HS-5 (cell line): ENCODE results near the gene COL11A2.
"Not testable (repeated sequence)": the region's sequence is repeated elsewhere in the genome, so short reads cannot be mapped to it uniquely, and the experiment has no call there.

Experiments
- DNase-seq: peaks from one replicate; pipeline ENCODE4 v3.0.0-alpha.2; 2012; ENCODE audit warnings: low read depth

Gene COL11A2

DNA sequence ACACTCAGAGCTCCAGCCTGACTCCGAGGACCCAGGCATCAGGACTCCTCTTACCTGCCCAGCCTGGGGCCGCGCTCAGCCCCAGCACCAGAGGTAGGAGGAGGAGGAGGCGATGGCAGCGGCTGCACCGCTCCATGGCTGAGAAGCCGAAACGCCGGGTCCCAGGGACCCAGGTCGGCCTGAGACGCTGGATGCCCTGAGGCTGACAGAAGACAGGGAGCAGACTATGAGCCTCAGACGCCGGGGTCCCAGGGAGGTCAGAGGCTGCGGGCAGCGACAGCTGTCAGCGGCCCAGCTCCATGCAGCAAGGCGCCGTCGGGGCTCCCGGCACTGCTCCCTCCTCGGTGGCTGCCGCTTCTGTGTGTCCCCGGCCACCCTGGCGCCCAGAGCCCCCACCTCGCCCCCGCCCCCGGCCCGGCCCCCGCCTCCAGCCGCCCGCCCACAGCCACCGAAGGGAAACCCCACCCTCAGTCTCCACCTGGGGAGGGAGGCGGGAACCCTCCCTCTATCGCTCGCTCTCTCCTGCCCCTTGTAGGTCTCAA lies at the start of gene COL11A2:
Gene COL11A2, minus strand, starts transcription at position 363 of the 542 bp plus-strand sequence. Its CDS starts 227 bp downstream, at position 136.
- DNase-seq, result no peak

DNA sequence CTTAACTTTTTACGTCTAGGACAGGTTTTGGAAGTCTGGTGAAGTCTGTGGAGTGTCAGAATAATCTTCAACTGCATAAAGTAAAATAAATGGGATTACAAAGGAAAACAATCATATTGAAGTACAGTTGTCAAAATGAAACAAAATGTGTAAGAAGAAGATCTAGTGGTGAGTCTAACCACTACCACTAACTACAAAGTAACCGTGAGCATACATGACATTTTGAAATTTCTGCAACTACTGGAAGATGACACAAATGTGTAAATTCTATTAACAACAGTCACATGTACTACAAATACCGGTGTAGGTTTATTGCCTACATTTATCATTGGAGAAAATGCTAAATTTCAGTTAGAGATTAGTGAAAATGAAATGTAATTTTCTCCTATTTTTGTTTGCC lies 49.7 kb upstream of the COL11A2 start:
- DNase-seq, result no peak

DNA sequence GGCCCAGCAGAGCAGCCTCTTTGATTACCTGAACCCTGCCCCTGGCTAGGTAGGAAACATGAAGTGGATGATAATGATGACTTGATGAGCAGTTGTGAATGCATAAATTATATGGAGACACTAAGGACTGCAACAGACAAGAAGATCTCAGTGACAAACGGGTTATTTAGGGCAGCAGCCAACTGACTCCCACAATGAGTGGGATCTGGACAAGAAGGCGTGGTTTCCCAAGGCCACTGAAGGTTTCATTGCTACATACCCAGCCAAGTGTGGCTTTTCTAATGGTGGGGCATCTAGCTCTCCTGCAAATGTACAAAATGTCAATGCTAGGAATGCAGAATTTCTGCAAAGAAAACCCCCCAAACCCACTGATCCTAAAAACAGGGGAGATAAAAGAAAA lies 45.5 kb upstream of the COL11A2 start:
- DNase-seq, result no peak

DNA sequence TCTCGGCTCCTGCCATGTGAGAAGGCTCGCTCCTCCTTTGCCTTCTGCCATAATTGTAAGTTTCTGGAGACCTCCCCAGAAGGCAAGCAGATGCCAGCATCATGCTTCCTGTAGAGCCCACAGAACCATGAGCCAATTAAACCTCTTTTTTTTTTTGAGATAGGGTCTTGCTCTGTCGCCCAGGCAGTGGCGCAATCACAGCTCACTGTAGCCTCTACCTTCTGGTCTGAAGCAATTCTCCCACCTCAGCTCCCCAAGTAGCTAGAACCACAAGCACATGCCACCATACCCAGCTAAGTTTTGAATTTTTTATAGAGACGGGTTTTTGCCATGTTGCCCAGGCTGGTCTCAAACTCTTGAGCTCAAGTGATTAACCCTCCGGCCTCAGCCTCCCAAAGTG lies 44.6 kb upstream of the COL11A2 start:
- DNase-seq, result no peak

DNA sequence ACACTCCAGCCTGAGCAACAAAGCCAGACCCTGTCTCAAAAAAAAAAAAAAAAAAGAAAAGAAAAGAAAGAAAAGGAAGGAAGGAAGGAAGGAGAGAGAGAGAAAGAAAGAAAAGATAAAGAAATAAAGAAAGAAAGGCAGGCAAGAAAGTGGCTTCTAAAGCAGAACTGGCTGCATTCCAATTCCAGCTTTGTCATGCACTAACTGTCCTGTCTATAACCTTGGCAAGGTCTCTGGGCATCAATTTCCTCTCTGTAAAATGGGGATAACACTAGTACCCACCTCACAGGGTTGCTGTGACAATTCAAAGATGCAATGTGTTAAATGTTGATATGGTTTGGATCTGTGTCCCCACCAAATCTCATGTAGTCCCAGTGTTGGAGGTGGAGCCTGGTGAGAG lies 44.1 kb upstream of the COL11A2 start:
- DNase-seq, result no peak

DNA sequence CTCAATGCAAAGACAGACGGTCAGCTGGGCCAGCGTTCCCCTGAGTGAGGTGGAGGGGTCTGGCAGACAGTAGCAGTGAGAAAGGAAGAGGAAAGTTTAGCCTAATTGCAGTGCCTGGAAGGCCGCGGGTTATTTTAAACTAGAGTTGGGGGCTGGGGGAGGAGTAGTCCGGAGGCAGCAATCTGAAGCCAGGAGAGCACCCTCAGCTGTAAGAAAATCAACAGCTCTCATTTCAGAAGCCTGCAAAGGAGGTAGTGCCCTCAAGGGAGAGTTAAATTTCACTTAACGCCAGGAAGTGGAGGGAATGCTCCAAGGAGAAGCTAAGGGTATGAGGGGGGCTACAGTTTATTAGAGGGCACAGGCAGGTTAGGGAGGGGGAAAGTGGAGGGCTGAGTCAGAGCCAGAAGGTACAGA lies 43.0 kb upstream of the COL11A2 start:
- no peak for DNase-seq

DNA sequence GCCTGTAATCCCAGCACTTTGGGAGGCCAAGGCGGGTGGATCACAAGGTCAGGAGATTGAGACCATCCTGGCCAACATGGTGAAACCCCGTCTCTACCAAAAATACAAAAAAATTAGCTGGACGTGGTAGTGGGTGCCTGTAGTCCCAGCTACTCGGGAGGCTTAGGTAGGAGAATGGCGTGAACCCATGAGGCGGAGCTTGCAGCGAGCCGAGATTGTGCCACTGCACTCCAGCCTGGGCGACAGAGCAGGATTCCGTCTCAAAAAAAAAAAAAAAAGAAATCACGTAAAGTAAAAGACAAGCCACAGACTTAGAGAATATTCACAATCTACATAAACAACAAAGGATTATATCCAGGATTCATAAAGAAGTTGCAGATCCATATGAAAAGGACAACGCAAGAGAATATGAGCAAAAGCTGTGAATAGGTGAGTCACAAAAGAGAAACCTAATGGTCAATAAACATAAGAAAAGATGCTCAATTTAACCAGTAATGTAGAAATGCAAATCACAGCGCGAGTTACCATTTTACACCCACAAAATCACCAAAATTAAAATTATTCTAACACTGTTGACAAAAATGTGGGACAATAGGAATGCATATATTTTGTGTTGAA lies 34.3 kb upstream of the COL11A2 start:
- DNase-seq, result not testable (repeated sequence)

DNA sequence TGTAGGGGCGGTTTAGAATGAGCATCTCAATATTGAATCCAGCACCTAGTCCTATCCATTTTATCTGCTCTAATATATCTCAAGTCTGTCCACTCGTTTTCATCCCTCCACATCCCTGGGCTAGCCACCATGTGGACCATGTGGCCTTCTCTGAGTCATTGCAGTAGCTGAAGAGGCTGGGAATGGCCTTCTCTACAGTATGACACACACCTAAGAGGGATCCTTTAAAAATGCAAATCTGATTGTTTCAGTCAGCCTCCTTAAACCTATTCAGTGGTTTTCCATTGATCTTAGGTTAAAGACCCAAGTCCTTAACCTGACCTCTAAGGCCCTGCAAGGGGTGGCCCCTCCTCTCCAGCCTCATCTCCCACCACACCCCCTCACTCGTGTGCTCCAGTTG lies 25.4 kb upstream of the COL11A2 start:
- DNase-seq, result no peak

DNA sequence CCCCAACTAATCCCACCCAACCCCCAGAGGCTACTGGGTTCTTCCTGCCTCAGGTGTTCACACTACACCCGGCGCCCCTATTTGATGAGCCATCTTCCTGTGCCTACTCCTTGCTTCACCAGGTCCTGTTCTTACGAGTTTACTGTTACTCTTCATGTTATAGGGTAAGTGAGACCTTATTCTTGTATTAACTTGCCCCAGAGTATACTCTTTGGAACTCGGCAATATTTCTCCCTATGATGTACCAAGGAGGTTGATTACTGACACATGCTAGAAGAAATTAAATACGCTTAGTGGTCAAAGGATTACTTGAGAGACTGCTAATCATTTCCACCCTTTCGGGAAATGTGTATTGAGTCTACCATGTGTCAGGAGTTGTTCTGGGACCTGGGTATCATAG lies 25.0 kb upstream of the COL11A2 start:
- no peak for DNase-seq

DNA sequence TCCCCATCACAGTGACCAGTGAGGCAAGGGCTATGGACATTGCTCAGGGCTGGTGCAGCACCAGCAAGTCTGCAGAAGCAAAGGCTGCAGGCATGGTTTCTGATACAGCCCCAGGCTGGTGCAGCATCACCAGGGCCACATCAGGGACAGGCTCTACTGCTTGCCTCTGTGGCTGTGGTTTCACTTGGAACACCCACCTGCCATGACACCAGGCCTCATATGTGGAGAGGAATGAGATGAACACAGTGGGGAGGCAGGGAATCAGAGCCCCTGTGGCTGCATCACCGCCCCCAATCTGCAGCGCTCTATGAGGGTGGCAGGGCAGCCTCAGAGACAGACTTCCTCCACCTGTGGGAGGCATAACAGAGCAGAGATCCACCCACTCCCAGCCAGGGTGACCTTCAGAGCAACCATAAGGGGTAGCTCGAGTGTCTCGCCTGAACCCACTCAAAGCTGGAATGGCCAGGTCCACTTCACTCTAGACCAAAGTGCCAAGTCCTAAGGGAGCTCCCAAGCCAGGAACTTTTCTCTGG lies 23.9 kb upstream of the COL11A2 start:
- DNase-seq, result no peak

DNA sequence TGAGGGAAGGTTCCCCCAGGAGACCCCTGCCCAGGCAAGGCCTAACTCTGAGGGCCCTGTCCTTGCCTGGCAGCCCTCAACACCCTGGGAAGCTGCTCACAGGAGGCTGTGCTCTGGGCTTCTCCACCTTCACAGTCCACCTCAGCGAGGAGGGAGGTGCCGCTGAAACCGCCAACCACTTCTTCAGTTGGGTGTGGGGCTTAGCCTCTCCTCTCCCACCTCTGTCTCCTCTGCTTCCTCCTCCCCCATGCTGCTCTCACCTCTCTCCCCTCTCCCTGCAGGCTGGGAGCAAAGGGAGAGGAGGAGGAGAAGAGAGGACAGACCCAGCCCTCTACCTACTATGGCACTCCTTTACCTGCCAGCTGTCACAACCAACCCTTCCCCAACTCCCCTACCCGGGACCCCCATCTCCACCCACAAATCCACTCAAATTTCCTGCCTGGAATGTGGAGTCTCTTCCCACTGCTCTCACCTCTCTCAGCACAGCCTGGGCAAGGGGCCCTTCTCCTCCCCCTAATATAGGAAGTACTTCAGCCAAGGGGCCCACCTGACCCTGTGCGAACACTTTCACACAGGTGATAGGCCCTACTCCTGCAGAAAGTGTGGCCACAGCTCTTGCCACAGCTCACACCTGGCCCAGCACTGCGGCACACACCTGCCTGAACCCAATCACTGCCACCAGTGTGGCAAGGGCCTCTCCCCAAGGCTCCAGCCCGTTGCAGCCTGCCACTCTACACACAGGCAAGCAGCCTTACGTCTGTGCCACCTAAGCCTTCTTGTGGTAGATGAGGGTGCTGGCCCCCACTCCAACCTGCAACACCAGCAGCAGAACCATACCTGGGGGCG lies 23.2 kb upstream of the COL11A2 start:
- no peak for DNase-seq

DNA sequence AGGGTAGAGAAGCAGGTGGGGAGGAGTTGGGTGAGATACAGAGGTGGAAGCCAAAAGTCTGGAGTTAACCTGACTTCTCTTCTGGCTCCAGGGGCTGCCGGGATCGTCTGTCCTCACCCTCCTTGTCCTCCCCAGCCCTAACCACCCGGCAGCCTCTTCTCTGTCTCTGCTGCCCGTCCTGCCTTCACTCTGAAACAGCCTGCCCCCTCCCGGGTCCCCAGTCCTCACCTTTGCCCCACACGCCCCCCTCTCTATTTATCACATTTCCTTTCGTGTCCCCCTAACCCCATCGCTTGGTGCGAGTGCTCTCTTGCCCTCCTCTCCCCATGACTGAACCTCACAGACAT lies 21.7 kb upstream of the COL11A2 start:
- no peak for DNase-seq

DNA sequence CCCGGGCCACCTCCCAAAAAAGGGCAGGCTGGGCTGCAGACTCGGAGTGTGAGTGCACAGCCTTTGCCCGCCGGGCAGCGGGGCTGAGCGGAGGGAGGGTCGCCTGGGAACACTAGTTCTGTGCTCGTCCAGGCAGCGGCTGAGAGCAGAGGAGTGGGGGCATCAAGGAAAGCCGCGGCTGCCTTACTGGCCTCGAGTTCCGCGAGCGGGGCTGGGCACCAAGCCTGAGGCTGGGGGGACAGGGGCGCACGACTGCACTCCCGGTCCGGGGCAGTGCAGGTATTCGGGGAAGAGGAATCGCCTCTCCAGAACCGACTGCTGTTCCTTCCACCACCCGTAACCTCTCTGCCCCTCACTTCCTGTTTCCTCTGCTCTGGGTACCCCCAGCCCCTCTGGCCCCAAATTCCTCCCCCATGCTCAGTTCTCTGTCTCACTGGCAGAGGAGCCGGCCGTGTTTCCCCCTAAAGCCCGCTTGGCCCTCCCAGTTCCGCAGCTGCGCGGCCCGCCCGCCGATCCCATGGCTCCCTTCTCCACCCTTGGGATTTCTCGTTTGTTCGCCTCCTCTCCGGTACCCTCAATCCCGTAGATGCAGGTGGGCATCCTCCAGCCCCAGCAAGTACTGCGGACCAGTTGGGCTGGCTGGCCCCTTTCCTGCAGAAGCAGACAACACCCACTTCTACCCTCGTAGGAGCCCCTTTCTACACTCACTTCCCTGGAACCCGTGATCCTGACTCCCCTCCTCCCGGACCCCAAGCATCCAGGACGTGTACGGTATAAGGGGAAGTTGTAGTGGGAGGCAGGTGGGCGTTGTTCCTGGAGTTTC lies 21.1 kb upstream of the COL11A2 start:
- DNase-seq, result no peak

DNA sequence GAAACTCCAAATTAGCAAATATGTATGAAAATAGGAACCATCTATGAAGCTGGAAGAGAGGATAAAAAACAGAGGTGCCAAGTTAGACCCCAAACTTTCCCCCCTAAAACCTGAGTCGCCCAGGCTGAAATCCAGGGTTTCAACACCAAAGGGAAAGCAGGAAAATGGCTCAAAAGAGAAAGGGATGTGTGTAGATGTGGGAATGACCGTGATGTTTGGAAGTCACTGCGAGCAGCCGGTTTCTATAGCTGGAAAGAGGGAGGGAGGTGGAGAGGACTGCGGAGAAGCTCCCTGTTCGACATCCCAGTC lies 20.5 kb upstream of the COL11A2 start:
- no peak for DNase-seq

DNA sequence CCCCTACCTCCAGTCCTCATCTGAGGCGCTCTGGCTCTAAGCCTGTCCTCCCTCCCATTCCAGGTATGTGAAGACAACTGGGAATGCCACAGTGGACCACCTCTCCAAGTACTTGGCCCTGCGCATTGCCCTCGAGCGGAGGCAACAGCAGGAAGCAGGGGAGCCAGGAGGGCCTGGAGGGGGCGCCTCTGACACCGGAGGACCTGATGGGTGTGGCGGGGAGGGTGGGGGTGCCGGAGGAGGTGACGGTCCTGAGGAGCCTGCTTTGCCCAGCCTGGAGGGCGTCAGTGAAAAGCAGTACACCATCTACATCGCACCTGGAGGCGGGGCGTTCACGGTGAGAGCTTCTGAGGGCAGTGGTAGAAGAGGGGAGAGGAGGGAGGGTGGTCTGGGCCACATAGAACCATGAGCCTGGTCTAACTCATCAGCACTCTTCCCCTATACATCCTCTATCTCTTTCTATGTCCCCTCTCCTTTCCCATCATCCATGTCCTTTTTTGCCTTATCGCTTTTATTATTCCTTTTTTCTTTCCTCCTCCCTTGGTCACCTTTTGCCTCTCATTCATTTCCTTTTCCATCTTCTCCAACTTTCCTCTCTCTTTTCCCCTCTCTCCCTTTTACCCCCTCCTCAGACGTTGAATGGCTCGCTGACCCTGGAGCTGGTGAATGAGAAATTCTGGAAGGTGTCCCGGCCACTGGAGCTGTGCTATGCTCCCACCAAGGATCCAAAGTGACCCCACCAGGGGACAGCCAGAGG lies 19.6 kb upstream of the COL11A2 start:
- no peak for DNase-seq

DNA sequence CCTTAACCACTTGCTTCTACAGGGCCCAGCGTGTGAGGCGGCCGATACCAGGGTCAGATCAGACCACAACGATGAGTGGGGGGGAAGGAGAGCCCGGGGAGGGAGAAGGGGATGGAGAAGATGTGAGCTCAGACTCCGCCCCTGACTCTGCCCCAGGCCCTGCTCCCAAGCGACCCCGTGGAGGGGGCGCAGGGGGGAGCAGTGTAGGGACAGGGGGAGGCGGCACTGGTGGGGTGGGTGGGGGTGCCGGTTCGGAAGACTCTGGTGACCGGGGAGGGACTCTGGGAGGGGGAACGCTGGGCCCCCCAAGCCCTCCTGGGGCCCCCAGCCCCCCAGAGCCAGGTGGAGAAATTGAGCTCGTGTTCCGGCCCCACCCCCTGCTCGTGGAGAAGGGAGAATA lies 18.9 kb upstream of the COL11A2 start:
- no peak for DNase-seq

DNA sequence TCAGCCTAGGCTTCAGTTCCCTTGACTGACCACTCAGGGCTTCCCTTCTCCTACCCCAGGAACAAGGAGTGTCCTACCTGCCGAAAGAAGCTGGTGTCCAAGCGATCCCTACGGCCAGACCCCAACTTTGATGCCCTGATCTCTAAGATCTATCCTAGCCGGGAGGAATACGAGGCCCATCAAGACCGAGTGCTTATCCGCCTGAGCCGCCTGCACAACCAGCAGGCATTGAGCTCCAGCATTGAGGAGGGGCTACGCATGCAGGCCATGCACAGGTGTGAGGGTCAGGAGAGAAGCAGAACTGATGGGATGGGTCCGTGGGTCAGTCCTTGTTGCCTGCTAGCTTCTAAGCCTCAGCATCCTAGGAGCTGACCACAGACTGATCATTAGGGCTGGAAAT lies 17.6 kb upstream of the COL11A2 start:
- DNase-seq, result no peak

DNA sequence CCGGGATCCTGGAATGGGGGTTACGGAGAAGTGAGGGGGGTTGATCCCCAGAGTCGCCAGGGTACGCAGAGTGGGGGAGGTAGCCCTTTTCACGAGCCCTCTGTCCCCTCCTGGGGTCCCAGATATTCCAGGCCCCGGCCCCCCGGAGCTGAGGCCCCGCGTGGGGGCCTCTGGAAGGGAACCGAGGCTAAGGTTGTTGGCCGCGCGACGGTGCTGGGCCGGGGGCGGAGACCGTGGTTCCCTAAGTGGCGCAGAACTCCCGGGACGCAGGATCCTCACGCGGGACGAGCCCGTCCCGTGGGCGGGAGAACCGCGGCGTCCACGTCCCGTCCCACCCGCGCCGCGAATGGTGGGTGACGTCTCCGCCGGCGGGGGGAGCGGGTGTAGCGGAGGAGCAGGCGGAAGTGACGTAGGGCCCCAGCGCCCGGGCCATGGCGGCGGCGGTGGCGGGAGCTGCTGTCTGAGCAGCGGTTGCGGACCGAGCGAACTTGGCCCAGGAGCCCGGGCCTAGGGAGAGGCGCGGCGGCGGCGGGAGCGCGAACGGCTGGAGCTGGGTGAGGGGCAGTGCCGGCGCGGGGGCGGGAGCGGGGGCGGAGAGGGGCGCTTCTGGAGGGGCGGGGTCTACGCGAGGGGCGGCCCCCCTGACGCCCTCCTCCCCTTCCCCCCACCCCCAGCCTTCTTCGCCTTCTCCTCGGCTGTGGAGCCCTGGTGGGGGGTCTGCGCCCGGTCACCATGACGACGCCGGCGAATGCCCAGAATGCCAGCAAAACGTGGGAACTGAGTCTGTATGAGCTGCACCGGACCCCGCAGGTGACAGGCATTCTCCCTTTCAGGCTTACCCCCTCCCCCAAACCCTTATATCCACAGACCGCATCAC lies 16.1 kb upstream of the COL11A2 start, which contains the start of gene RING1:
Gene RING1, plus strand, starts transcription at position 410 of the 877 bp plus-strand sequence. Its CDS starts 323 bp downstream, at position 733.
- DNase-seq, result no peak

DNA sequence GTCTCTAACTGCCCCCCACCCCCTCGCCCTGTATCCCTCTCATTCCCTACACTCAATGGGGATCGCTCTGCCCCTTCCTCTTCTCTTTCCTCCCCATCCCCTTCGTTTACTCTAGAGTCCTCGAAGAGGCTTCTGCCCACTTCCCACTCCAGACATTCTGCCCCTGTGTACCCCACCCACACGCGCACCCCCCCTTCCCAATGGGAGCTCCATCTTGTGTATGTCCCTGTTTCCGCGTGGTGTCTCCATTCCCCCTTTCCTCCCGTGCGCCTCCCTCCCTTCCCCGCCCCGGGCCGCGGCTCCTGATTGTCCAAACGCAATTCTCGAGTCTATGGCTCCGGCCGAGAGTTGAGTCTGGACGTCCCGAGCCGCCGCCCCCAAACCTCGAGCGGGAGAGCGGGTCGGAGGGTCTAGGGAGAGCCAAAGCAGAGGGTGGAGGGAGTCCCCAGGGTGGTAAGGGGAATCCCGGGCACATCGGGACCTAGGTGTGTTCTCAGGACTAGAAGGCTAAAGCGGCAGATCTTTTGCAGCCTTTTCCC lies 15.4 kb upstream of the COL11A2 start:
- DNase-seq, result no peak

DNA sequence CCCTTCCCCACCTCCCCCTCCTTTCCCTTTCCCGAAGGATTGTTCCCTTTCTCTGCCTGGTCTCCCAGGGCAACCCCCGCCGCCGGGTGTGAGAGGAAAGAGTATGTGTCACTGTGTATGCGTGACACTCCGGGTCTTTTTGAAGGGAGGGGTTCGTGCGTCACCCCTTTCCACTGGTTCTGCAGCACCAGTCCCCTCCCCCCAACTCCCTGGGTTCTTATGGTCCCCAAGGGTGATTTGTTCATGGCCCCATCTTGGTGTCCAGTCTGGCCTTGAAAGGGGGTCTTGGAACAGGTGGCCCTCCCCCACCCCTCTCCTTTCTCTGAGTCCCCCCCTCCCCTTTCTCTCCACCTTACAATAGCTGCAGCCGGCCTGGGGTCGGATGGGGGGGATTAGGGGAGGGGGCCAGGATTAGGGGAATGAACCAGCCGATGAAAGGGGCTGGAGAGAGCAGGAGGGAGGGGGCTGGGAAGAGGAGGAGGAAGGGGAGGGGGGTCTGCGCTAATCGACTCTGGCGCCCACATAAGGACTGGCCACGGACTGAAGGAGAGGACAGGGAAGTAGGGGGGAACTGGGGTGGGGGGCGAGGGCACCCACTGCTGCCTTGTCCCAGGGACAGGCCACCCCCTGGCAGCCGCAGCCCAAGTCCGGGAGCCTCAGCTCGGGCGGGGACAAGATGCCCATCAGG lies 14.7 kb upstream of the COL11A2 start:
- DNase-seq, result no peak
